ENCODE results near the gene WNT9B.

Gene WNT9B

DNA sequence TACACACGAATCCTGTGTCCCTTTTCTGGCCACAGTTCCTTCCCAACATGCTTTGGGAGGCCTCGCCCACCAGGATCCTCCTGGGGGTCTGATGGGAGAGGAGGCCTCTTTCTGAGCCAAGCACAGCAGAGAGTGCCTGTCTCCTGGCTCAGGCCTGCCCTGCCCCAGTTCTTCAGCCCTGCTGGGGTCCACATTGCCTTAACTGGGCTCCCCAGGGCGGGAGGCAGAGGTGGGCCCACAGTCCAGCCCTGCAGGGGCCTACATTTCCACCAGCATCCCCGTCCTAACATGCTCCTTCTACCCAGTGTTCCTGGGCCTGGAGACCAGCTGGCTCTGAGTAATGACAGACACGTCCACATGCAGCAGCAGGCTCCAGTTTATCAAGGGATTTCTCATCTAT lies 29.6 kb downstream of the WNT9B start:
- no peak for DNase-seq (ENCODE audit: low read depth in 2 of 2)

DNA sequence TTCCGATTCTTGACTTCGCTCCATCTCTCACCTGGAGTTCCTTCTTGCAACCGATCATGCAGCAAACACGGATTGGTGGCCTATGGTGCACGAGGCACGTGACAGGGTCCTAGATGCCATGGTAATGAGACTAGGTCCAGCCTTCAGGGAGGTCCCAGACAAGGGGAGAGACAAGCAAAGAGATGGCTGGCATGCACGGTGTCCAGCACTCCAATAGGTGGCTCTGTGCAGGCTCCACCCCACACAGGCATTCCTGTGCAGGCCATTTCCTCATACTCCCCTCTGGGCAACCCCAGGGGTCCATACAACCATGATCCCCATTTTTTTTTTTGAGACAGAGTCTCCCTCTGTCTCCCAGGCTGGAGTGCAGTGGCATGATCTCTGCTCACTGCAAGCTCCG lies 31.3 kb downstream of the WNT9B start:
- no peak for DNase-seq (ENCODE audit: low read depth in 2 of 2)

DNA sequence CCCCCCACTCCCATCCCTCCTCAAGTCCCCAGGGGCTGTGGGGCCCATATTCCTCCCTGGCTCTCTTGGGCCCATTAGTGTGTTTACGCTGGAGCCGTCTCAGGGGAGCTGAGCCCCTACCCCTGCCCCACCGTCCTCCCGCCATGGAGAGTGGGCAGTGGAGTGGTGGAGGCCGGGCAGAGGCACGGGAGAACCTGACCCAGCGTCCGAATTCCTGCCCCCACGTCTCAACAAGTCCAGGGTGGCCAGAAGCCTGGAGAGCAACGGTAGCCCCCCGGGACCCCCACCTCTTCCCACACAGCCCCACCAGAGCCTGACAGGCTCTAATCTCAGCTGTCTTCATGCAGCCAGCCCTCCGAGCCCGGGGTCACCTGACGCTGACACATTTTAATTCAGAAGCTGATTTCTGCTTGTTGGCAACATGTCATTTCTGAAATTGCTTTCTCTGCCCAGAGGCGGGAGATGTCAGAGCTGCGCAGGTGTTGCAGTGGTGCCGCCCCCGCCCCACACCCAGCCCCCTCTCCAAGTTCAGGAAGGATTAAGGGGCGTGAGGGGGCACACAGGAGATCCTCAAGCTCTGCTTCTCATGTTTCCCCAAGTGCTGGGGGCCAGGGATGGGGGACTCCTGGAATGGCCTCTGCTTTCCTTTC lies 32.6 kb downstream of the WNT9B start:
- no peak for DNase-seq (ENCODE audit: low read depth in 2 of 2)

DNA sequence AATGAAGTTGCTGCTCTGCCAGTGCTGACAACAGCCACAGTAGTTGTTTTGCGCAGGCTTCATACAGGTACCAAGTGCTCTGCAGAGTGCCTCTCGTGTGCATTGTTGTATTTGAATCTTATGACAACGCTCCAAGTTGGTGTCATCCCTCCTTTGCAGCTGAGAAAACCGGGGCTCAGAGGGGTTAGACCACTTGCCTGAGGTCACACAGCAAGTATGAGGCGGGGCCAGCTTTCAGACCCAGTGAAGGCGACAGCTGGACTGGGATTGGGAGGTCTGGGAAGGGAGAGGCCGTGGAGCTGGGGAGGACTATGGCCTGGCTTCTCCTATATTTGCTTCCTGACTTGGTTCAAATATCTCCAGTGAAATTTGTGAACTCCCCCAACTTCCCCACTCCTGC lies 33.2 kb downstream of the WNT9B start:
- DNase-seq (ENCODE audit: low read depth in 2 of 2), result no peak

DNA sequence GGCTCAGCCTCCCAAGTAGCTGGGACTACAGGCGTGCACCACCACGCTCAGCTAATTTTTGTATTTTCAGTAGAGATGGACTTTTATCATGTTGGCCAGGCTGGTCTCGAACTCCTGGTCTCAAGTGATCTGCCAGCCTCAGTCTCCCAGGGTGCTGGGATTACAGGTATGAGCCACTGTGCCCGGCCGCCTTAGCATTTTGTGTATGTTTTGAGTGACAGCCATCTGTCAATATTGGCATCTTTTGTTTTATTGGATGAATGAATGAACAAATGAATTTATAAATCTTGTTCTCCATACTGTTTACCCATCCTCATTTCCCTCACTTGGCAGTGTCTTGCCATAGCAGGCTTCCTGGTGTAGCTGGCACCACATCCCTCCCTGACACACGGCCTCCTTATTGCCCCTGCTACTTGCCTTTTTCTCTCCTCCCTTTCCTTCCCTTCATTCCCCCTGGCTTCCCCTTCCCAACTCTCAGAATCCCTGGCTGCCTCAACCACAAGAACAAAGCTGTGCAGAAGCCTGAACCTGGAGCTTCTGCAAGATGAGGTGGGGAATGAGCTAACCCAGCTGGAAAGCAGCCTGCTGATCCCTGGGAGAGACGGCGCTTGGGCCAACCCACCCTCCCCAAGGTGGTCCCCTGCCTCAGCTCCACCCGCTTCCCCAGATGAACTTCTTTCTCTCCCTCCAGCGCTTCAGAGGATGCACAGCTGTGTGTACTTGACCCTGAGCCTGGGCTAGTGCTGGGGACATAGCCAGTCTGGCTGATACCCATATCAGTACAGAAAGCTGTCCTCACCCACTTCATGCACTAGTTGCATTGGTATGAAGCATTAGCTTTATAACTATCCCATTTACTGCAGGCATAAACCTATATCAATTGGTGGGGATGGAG lies 34.3 kb downstream of the WNT9B start:
- no peak for DNase-seq (ENCODE audit: low read depth in 2 of 2)

DNA sequence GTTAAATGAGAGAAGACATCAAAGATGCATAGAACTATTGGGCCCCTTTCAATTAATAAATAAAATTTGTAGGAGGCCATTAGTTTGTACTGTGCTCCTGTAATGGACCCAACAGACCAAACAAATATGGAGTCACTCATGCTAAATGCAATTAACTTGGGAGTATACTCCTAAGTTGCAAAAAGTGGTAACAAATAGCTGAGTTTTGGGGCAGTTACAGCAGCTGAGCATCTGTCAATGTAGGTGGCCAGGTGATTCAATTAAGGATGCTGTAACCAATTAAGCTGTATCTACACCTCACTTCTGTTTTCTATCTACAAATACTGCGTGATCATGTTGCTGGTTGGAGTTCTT lies 34.9 kb downstream of the WNT9B start:
- no peak for DNase-seq (ENCODE audit: low read depth in 2 of 2)

DNA sequence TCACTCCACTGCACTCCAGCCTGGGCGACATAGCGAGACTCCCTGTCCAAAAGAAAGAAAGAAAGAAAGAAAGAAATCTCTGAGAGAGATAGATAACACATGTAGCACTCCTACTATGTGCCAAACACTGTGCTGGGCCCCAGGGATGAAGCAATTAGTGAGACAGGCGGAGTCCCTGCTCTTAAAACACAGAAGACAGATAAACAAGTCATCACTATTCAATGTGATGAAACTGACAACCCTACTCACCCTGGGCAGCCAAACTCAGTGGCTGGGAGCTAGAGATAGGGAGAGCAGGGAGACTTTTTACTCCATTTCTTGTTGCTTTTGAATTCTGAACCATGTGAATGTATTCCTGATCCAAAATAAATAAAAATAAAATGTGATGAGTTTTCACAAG lies 36.3 kb downstream of the WNT9B start:
- no peak for DNase-seq (ENCODE audit: low read depth in 2 of 2)

DNA sequence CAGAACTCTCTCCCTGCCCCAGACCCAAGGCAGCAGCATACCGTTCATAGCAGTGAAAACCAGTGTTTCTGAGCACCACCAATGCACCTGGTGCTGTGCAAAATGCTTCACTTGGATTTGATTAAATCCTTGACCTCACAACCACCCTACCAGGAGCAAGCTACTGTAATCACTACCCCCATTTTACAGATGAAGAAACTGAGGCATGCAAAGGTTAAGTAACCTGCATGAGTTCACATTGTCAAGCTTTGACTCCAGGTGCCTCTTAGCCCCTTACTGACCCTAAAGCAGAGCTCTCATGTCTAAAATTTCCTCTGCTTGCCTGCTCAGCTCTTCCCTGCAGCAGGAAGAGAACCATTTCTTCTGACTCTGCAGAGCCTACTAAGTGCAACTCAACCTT lies 37.3 kb downstream of the WNT9B start:
- no peak for DNase-seq (ENCODE audit: low read depth in 2 of 2)

DNA sequence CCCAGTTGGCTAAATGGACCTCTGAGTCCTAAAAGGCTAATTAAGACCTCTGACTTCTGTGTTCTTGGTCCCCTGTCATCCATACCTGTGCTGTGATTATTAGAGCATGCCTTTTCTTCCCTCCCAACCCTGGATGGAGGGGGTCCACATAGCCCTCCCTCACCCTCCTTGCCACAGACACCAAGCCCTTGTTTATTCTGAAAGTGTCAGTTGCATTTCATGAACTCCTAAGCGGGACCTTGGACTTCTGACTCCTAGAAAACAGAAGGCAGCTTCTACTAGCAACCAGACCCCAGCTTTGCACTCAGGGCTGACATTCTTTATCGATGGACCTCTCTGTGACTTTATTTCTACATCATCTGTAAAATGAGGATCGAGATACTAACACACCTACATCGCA lies 38.1 kb downstream of the WNT9B start:
- no peak for DNase-seq (ENCODE audit: low read depth in 2 of 2)

DNA sequence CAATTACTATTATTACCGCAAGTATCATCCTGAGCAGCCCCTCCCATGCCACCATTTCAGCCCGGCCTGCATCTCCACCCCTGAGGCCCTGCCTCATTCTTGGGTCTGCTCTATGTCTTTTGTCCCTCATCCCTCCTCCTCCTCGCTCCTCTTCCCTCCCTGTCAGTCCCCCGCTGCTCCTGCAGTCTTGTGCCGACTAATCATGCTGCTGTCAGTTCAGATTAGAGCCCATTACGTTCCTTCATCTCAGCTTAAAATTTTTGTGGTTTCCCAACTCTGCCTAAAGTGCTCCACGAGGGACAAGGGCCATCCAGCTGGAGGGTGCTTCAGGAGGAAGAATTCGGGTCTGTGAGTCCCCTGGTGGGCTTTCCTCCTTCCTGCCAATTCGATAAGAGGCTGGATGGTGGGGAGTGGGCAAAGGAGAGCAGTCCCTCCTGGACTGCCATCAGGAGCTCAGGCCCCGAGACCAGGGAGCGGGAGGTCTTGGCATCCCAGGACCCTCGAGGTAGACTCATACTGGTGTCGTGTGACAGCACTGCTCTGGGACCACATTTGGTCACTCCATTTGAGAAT lies 38.7 kb downstream of the WNT9B start:
- no peak for DNase-seq (ENCODE audit: low read depth in 2 of 2)

DNA sequence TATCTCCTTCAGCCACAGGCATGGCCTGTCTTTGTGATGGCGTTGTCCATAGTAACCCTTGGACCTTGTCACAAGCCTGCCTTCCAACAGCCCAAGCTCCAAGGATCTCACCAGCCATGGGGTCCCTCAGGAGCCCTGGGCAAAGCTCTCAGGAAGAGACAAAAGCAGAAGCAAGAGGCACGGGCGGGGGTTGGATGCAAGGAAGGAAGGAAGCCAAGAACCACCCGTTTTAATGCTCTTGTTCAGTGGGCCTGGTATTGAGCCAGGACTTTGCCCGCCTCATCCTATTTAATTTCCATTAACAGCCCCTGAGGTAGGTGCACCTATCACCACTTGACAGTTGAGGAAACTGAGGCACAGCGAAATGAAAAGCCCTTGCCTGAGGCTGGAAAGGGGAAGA lies 39.3 kb downstream of the WNT9B start:
- no peak for DNase-seq (ENCODE audit: low read depth in 2 of 2)

DNA sequence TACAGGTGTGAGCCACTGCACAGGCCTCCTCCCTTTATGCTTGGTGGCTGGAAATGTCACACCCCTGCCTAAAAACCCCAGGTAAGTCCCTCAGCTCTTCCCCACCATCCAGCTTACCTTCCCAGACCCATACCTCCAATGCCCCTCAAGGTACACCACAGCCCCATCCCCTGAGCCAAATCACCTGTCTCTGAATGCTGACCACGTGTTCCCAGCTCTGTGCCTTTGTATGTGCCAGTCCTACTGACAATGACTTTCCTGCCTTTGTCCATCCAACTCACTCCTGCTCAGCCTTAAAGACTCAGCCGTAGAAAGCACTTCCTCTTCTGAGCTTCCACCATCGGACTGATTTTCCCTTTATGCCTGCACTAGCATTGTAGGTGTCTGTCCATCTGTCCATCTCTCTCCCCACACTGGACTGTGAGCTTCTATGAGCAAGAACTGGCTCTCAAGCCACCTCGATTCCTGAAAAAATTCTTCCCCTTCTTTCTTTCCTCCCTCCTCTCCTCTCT lies 40.9 kb downstream of the WNT9B start:
- DNase-seq (ENCODE audit: low read depth in 2 of 2), result no peak

DNA sequence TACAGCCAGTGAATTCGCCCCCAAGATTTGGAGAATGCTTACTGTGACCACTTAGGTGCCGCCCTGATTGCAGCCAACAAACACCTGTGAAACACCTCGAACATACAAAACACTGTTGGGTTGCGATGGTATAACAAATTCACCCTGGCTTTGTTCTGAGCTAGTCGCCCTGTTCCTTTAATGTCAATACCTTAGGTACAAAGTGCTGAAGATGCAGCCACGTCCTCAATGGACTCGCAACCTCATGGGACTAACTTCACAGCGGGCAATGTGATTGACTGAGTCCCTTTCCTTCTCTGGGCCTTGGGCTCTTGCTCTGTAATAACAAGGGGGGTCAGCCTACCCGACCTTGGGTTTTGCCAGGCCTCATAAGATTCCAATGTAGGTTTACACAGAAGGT lies 42.6 kb downstream of the WNT9B start:
- no peak for DNase-seq (ENCODE audit: low read depth in 2 of 2)

DNA sequence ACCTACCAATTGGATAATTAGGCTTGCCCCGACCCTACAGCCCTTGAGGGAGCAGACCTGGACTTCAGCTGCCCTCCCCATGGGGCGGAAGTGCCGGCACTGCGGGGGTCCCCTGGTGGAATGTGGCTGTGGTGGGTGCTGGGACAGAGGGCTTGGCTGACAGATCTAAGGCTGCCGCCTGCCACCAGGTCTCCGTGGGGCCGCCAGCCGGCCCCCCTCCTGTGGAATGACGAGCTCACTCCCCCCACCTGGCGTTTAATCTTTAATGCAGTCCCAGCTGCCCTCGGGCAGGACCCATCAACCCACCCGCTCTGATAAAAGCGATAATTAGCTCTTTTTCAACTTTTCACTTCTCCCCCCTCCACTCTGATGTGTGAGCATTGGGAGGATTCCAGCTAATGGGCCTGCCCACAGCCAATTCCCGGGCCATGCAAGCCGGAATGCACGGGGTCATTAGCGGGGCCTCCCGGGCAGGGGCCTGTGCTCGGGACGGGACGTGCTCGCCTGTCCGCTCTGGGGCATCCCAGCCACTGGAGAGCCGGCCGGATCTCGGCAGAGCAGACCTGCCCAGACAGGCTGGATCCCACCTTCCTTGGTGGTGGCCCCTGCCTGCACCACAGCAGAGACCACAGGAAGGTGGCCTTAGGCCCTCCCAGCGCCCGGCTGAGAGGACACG lies 43.2 kb downstream of the WNT9B start:
- DNase-seq (ENCODE audit: low read depth in 2 of 2), result no peak

DNA sequence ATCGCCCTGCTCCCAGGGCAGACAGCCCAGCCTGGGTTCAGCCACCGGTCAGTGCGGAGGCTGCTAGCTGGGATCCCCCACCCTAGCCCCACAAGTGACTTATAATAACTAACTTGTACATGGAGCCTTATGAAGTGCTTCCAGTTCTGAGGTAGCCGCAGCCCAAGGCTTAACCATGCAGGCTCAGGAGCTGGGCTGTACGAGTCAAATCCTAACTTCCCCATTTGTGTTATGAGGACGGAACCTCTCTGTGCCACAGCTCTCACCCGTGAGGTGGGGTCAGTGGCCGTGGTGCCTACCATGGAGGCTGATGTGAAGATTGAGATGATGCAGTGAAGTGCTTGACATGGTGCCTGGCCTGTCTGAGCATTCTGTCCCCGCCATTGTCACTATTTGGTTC lies 43.8 kb downstream of the WNT9B start:
- DNase-seq (ENCODE audit: low read depth in 2 of 2), result no peak

DNA sequence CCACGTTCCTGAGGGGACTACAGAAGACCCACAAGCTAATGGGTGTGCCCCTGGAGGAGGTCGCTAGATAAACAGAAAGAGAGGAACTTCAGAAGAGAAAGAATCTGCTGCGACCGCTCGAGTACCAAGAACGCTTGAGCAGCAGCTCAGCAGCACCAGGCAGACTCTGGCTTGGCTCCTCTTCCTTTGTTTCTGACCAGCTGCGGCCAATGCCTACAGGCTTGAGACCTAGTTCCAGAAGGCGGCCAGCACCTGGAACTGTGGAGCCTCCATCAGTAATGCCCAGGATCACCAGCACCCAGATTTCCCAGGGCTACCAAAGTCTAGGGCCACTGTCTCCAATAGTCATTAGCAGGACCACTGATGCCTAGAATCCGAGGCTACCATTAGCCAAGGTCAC lies 45.6 kb downstream of the WNT9B start:
- DNase-seq (ENCODE audit: low read depth in 2 of 2), result no peak

DNA sequence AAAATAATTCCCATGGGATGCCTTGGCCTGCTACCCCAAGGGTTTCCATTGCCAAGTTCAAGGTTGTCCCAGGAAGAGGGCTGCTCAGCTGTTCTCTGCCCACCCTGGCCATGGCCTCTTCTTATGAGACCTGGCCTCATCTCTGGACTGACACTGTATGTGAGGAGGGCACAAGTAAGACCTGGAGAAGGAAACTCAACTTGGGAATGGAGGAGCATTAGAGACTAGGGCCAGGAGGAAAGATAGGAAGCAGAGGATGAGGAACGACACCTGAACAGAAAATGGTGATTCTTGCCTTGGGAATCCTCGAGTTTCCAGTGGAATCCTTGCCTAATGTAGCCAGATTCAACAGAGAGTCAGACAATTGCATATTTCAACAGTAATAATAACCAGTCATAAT lies 47.0 kb downstream of the WNT9B start:
- DNase-seq (ENCODE audit: low read depth in 2 of 2), result no peak

DNA sequence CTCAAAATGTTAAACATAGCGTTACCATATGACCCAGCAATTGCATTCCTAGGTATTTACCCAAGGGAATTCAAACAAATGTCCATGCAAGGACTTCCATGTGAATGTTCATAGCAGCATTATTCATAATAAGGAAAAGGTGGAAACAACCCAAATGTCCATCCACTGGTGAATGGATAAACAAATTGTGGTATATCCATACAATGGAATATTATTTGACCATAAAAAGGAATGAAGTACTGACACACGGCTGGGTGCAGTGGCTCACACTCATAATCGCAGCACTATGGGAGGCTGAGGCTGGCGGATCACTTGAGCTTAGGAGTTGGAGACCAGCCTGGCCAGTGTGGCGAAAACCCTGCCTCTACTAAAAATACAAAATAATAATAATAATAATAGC lies 47.5 kb downstream of the WNT9B start:
- DNase-seq (ENCODE audit: low read depth in 2 of 2), result no peak

DNA sequence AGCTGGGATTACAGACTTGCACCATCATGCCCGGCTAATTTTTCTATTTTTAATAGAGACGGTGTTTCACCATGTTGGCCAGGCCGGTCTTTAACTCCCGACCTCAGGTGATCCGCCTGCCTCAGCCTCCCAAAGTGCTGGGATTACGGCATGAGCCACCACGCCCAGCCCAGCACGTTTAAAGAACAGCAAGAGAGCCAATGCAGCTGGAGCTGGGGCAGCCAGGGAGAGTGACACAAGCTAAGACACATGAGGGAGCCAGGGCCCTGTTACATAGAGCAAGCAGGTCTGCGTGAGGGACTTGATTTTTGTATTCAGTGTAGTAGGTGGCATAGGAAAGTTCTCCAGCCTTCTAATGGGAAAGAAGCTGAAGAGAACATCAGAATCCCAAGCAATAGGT lies 49.9 kb downstream of the WNT9B start:
- DNase-seq (ENCODE audit: low read depth in 2 of 2), result no peak

DNA sequence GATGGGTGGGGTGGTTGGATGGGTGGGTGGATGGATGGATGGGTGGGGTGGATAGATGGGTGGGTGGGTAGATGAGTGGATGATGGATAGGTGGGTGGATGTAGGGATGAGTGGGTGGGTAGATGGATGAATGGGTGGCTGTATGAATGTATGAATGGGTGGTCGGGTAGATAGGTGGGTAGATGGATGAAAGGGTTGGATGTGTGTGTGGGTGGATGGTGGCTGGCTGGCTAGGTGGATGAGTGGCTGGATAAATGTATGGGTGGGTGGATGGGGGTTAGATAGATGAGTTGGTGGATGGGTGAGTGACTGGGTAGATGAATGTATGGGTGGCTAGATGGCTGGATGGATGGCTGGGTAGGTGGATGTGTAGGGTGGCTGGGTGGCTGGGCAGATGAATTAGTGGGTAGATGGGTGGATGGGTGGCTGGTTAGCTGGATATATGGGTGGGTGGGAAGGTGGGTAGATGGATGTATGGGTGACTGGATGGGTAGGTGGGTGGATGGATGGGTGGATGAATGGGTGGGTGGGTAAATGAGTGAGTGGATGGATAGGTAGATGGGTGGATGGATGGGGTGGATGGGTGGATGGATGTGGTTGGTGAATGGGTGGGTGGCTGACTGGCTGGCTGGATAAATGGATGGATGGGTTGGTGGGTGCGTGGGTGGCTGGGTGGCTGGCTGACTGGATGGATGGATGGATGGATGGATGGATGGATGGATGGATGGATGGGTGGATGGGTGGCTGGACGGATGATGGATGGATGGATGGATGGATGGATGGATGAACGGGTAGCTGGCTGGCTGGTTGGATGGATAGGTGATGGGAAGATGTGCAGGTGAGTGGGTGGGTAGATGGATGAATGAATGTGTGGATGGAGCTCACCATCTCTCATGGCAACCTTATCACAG lies 52.6 kb downstream of the WNT9B start:
- no peak for DNase-seq (ENCODE audit: low read depth in 2 of 2)

DNA sequence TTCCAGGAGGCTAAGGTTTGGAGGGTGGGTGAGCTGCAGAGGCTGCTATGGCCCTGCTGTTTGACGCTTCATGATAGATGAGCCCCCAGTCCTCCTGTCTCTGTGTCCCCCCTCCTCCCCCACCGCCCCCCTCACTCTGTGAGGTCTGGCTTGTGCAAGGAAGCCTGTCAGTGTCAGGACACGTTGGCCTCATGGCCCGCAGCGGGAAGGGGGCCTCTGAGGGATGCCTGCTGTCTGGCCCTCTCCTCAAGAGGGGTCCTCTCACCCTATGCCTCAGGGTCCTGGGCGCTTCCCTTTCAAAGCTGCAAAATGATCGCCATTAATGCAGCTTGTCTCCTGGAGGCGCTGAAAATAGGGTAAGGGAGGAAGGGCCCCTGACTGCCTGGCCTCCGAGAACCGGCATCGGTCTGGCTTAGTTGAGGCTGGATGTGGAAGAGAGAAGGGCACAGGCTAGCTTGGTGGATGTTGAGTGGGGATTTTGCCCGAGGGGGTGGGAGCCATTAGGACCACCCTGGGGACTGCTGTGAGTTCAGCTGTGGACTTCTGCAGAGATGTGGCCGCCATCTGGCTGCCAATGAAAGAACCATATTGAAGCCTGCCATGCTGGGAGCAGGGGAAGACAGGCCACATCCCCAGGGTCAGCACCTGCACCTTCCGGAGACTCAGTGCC lies 56.8 kb downstream of the WNT9B start:
- DNase-seq (ENCODE audit: low read depth in 2 of 2), result no peak

Data from stimulated activated CD8-positive, alpha-beta memory T cell treated with anti-CD3 and anti-CD28 coated beads, Interleukin-2, amount 100 ng/mL, for 1 hour (primary cell).